NCI-H748 (cell line): ENCODE results near the gene TAOK1.
A peak's percentile ranks its signal among the peaks of the same experiment; 100 is the strongest.

Experiments used
- DNase-seq: peaks from one replicate; lab custom pipeline; 2025; ENCODE audit not compliant: unreplicated experiment; lab: John Stamatoyannopoulos, UW

Gene TAOK1

GRCh38 chr17:29593591-29594518 lies 203.7 kb downstream of the TAOK1 start:
- peak; percentile 65 for DNase-seq

DNA sequence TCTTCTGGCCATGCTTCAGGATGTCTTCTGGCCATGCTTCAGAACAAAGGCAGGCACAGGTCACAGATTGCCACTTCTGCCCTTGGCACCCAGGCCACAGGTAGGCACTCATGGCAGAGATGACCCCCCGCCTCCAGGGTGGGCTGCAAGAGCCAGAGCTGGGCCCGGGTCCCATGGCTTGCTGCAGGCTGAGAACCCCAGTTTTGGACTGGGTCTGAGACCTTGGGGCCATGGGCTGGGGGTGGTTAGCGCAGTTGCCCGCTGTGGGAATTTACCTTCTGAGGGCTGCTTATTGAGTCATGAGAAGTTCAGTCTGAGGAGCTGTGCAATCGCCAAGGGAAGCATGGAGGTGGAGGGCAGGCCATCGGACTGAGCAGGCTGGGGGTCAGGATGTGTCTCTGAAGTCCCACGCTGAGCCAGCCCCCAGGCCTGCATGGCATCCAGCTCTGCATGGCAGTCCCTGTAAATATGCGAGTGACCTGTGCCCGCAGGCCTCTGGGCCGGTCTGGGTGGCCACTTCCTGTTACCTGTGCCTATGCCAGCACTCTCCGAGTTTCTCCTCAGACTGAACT lies 204.4 kb downstream of the TAOK1 start:
- no peak for DNase-seq

DNA sequence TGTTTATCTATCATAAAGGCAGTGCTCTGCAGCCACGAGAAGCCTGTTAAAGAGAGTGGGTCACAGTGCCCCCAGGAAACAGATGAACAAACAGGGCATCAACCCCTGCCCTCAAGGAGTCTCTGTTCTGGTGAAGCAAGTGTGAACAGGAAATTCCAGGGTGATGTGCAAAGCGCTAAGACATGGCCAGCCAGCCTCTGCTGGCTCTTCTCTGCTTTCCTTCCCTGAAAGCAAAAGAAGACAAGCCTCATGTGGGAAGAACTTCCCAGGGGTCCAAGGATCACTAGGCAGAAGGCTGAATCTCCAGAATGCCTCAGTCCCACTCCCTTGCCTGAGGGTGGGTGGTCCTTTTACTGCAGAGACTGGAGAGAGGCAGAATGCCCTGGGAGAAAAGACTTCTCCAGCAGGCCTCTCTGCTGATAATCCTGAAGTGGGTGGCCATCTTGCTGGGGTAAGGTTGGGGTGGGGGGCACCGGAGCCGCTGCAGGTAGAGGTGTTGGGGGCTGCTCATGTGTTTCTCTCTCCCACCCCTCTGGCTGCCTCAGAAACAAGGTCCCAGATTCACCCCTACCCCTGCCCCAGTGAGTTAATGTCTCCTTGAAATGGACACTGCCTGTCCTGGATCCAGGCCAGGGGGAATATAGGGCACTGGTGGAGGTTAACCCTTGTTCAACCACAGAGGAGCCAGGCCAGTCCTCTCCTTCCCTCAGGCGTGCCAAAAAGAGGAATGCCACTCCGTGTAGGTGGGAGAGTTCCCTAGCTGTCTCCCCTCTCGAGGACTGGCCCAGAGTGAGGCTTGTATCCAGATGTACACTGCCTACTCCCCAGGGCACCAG lies 205.2 kb downstream of the TAOK1 start:
- DNase-seq, result no peak

- no peak for DNase-seq
Measured at GRCh38 chr17:29595943-29596774, 206.0 kb downstream of the TAOK1 start.

- no peak for DNase-seq
Measured at GRCh38 chr17:29596811-29597210, 206.6 kb downstream of the TAOK1 start.

DNA sequence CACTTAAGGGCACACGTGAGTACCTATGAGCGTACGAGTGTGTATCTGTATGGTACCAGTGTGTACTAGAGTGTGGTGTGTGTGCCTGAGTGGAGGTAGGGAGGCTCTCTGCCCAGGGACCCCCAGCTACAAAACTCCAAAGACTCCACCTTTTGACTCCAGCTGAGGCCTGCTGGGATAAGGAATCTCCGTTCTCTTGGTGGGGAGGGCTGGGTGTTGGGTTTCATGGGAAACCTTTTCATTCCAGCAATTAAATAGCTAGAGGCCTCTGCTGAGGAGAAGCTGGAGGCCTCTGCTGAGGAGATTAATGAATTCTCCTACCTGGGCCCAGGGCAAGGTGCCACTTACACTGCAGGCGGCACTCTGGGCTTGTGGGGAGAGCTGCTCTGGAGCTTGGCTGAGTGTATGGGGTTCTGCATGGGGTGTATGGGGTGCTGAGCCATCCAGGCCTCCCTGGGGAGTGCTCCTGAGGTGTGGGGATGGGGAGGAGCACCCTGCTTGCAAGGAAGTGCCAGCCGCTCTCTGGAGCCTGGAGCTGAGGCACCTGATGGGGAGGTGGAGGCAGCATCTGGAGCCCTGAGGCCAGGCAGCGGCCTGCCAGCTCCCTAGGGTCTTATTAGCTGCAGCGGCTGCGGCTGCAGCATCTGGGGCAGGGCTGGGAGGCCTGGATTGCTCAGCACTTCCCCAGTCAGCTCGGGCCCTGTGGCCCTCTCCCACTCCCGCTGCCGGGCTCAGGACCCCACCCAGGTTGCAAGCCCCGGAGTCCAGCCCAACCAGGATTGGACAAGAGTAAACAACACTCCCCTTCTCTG lies 207.4 kb downstream of the TAOK1 start:
- no peak for DNase-seq
